Liver (tissue), 3 donors: ENCODE data around the gene TMEM18.

Source experiments
- EGR1 ChIP-seq, 2 donors: IDR thresholded peaks; 2 replicates each; pipeline ENCODE4 v1.6.1; 2016 to 2018; ENCODE audit warnings: antibody characterized with exemption in 2 of 2, low read depth in 2 of 2
- NR2F2 ChIP-seq: IDR thresholded peaks from 2 replicates; pipeline ENCODE4 v1.6.1; 2016; ENCODE audit warnings: antibody characterized with exemption
- RAD21 ChIP-seq, 2 donors: IDR thresholded peaks; 2 replicates each; pipeline ENCODE4 v1.6.1; 2016; ENCODE audit warnings: antibody characterized with exemption in 2 of 2, mild to moderate bottlenecking in 2 of 2
- SP1 ChIP-seq: IDR thresholded peaks from 2 replicates; pipeline ENCODE4 v1.6.1; 2018; ENCODE audit warnings: antibody characterized with exemption, mild to moderate bottlenecking
- TAF1 ChIP-seq: conservative IDR thresholded peaks from 2 replicates; pipeline ENCODE4 v1.6.1; 2016; ENCODE audit warnings: antibody characterized with exemption, mild to moderate bottlenecking
- YY1 ChIP-seq: IDR thresholded peaks from 2 replicates; pipeline ENCODE4 v1.6.1; 2016; ENCODE audit warnings: antibody characterized with exemption, mild to moderate bottlenecking
- TF ChIP-seq, protein P1 (sequence below): IDR thresholded peaks from 2 replicates; pipeline ENCODE4 v1.6.1; 2016; ENCODE audit warnings: antibody characterized with exemption
- TF ChIP-seq, protein P2 (sequence below): fragments of 150-350 bp; IDR thresholded peaks from 2 replicates; pipeline ENCODE4 v1.5.1; 2017; ENCODE audit warnings: improper control_type of control experiment, low read depth, low read length; ENCODE audit not compliant: missing input control
- TF ChIP-seq, protein P3 (sequence below): IDR thresholded peaks from 2 replicates; pipeline ENCODE4 v1.6.1; 2016; ENCODE audit warnings: antibody characterized with exemption, mild to moderate bottlenecking
- donor health status: healthy.
- donor health status: healthy.

DNA sequence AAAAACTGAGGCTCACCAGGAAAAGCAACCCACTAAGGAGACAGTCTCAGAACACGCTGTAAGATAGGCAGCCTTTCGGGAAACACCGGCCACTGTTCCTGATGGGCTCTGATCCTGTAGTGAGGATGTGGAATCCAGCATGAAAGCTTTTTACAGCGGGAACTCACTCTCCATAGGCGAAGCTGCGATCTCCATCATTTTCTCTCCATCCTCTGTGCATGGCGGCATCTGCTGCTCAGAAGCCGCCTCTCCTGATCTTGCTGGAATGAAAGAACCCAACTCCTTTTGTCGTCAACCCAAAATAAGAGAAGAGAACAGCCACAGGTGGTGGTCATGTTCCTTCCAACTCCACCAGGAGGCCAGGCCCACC is 49.9 kb downstream of the TMEM18 start:
- no peak for TF ChIP-seq NR2F2
- TF ChIP-seq, protein P1, sequence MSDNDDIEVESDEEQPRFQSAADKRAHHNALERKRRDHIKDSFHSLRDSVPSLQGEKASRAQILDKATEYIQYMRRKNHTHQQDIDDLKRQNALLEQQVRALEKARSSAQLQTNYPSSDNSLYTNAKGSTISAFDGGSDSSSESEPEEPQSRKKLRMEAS = no peak
- TF ChIP-seq, protein P2, sequence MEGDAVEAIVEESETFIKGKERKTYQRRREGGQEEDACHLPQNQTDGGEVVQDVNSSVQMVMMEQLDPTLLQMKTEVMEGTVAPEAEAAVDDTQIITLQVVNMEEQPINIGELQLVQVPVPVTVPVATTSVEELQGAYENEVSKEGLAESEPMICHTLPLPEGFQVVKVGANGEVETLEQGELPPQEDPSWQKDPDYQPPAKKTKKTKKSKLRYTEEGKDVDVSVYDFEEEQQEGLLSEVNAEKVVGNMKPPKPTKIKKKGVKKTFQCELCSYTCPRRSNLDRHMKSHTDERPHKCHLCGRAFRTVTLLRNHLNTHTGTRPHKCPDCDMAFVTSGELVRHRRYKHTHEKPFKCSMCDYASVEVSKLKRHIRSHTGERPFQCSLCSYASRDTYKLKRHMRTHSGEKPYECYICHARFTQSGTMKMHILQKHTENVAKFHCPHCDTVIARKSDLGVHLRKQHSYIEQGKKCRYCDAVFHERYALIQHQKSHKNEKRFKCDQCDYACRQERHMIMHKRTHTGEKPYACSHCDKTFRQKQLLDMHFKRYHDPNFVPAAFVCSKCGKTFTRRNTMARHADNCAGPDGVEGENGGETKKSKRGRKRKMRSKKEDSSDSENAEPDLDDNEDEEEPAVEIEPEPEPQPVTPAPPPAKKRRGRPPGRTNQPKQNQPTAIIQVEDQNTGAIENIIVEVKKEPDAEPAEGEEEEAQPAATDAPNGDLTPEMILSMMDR = no peak
- no peak for TF ChIP-seq TAF1
- no peak for TF ChIP-seq YY1
- no peak for TF ChIP-seq SP1
- TF ChIP-seq RAD21 (IDR thresholded peaks at IDR 0.05) = no peak
- TF ChIP-seq EGR1 (IDR thresholded peaks at IDR 0.05; ENCODE audit: low read depth in 2 of 2) = no peak
- TF ChIP-seq, protein P3, sequence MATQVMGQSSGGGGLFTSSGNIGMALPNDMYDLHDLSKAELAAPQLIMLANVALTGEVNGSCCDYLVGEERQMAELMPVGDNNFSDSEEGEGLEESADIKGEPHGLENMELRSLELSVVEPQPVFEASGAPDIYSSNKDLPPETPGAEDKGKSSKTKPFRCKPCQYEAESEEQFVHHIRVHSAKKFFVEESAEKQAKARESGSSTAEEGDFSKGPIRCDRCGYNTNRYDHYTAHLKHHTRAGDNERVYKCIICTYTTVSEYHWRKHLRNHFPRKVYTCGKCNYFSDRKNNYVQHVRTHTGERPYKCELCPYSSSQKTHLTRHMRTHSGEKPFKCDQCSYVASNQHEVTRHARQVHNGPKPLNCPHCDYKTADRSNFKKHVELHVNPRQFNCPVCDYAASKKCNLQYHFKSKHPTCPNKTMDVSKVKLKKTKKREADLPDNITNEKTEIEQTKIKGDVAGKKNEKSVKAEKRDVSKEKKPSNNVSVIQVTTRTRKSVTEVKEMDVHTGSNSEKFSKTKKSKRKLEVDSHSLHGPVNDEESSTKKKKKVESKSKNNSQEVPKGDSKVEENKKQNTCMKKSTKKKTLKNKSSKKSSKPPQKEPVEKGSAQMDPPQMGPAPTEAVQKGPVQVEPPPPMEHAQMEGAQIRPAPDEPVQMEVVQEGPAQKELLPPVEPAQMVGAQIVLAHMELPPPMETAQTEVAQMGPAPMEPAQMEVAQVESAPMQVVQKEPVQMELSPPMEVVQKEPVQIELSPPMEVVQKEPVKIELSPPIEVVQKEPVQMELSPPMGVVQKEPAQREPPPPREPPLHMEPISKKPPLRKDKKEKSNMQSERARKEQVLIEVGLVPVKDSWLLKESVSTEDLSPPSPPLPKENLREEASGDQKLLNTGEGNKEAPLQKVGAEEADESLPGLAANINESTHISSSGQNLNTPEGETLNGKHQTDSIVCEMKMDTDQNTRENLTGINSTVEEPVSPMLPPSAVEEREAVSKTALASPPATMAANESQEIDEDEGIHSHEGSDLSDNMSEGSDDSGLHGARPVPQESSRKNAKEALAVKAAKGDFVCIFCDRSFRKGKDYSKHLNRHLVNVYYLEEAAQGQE = no peak
